Measurements from ENCODE around the gene ELOB. TPM values are rescaled to one million over a fixed set of nuclear protein-coding genes. Genes with fewer than 3 reads are reported as not detected.

ELOB gene
- polyA plus RNA-seq, 1 donor = 182 TPM

- DNase-seq = peak; percentile 97
These were observed 24.8 kb downstream of the ELOB start, which contains the start of gene SRRM2 for GRCh38 chr16:2752035-2752849. TSS of gene SRRM2 (plus strand) at chr16:2752638. CDS start at chr16:2756365, 3,727 bp downstream.

GRCh38 chr16:2751577-2752034 is 25.5 kb downstream of the ELOB start:
- no peak for DNase-seq

GRCh38 chr16:2749936-2750335 is 27.1 kb downstream of the ELOB start:
- DNase-seq = no peak

GRCh38 chr16:2749476-2749875 is 27.6 kb downstream of the ELOB start:
- no peak for DNase-seq

- no peak for DNase-seq
These were observed 28.2 kb downstream of the ELOB start for GRCh38 chr16:2748757-2749455.

GRCh38 chr16:2745961-2746360 is 31.1 kb downstream of the ELOB start:
- no peak for DNase-seq

- DNase-seq = no peak
These were observed 31.8 kb downstream of the ELOB start for GRCh38 chr16:2745116-2745890.

GRCh38 chr16:2744711-2745110 is 32.4 kb downstream of the ELOB start:
- DNase-seq = no peak

- no peak for DNase-seq
These were observed 33.9 kb downstream of the ELOB start for GRCh38 chr16:2743007-2743810.

- DNase-seq = no peak
These were observed 34.6 kb downstream of the ELOB start for GRCh38 chr16:2742323-2743006.

- no peak for DNase-seq
These were observed 35.9 kb downstream of the ELOB start for GRCh38 chr16:2741168-2741567.

- no peak for DNase-seq
These were observed 36.6 kb downstream of the ELOB start for GRCh38 chr16:2740476-2740875.

GRCh38 chr16:2739625-2740430 is 37.3 kb downstream of the ELOB start:
- no peak for DNase-seq

- no peak for DNase-seq
These were observed 38.5 kb downstream of the ELOB start for GRCh38 chr16:2738615-2739014.

GRCh38 chr16:2737895-2738418 is 39.1 kb downstream of the ELOB start:
- no peak for DNase-seq

GRCh38 chr16:2737238-2737605 is 39.9 kb downstream of the ELOB start:
- DNase-seq = no peak

GRCh38 chr16:2736476-2737237 is 40.4 kb downstream of the ELOB start:
- DNase-seq = no peak

- DNase-seq = no peak
These were observed 42.1 kb downstream of the ELOB start for GRCh38 chr16:2734844-2735515.

GRCh38 chr16:2728034-2728433 is 49.0 kb downstream of the ELOB start:
- no peak for DNase-seq

Measured in left kidney (tissue), 2 donors.